SK-N-DZ (cell line): ENCODE measurements around the gene ASAH2. TPM values are rescaled to one million over a fixed set of nuclear protein-coding genes. Genes with fewer than 3 reads are reported as not detected.
A peak's percentile ranks its signal among the peaks of the same experiment; 100 is the strongest.
"Not testable (repeated sequence)": the region's sequence is repeated elsewhere in the genome, so short reads cannot be mapped to it uniquely, and the experiment has no call there.

ENCODE experiments used
- DNase-seq: peaks from one replicate; pipeline ENCODE4 v3.0.0-alpha.2; 2015; ENCODE audit warnings: low spot score
- polyA plus RNA-seq, 2 experiments: library from polyadenylated mRNA; depleted of rRNA; stranded (reverse); fragments of >200 nt; gene quantifications; 2 replicates each; pipeline ENCODE4 v1.2.3, GENCODE V29; 2014

ASAH2 gene
- polyA plus RNA-seq (2014; cell fraction: cytosol; rRNA removed) = 0.42 and 0.97 TPM in 2 replicates
- 0.51 and 0.73 TPM in 2 replicates for polyA plus RNA-seq (2014; cell fraction: nucleus; rRNA removed)

DNA sequence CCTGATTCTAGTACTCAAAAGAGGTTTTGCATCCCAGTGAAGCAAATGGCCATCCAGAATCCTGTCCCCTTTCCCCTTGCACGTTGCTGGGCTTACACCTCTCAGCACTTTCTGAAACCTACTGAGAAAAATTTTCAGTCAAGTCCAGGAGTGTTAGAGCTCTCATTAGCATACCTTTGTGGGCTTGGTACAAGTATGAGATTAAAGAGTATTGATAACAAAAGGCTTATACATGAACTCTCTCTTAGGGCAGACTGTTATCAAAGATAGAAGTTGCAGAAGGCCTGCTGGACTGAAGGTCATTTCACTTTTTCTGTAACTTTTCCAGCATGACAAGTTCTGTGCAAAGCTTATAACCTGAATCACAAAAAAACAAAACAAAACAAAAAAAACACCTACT is at the start of gene ASAH2:
TSS of gene ASAH2 (minus strand) at position 123 of the 400 bp plus-strand sequence. CDS start 2,906 bp downstream, outside the sequence.
- no peak for DNase-seq

DNA sequence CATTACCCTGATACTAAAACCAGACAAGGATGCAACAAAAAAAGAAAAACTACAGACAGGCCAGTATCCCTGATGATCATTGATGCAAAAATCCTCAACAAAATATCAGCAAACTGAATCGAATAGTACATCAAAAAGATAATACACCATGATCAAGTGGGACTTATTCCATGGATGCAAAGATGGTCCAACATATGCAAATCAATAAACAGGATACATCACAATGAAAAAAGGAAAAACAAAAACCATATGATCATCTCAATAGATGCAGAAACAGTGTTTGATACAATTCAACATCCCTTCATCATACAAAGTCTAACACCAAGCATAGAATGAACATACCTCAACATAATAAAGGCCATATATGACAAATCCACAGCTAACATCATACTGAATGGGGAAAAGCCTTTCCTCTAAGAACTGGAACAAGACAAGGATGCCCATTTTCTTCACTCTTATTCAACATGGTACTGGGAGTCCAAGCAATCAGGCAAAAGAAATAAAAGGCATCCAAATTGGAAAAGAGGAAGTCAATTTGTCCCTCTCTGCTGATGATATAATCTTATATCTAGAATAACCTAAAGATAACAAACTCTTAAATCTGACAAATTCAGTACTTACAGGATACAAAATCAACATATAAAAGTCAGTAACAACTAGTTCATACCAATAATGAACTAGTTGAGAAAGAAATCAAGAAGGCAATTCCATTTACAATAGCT is 48.8 kb upstream of the ASAH2 start:
- DNase-seq = no peak

DNA sequence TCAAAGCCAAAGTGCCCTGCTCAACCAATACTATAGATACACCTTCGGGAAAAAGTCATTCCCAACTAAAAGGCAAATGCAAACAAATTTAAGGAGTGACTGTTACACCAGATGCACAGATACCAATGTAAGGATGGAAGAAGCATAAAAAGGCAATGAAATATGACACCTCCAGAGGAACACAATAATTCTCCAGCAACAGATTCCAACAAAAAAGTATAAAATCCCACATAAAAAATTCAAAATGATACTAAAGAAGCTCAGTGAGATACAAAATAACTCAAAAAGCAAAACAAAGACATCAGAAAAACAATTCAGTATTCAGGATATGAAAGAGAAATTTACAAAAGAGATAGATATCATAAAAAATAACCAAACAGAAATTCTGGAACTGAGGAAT is 44.1 kb upstream of the ASAH2 start:
- no peak for DNase-seq

DNA sequence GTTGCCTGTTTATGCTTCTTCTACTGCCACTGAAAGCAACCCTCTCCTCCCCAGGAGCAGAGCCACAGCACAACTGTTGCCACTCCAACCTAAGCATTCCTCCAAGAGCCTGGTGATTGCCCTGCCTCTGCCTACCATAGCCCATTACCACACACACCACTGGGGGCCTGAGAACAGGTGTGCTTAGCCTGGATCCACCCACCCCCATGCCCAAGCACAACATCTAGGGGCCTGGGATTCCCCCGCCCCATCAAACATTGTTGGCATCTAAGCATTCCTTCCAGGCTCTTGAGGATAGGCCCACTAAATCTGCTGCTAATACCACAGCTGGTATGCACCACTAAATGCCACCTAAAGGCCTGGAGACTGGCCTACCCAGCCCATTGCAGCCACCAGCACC is 43.3 kb upstream of the ASAH2 start:
- no peak for DNase-seq

DNA sequence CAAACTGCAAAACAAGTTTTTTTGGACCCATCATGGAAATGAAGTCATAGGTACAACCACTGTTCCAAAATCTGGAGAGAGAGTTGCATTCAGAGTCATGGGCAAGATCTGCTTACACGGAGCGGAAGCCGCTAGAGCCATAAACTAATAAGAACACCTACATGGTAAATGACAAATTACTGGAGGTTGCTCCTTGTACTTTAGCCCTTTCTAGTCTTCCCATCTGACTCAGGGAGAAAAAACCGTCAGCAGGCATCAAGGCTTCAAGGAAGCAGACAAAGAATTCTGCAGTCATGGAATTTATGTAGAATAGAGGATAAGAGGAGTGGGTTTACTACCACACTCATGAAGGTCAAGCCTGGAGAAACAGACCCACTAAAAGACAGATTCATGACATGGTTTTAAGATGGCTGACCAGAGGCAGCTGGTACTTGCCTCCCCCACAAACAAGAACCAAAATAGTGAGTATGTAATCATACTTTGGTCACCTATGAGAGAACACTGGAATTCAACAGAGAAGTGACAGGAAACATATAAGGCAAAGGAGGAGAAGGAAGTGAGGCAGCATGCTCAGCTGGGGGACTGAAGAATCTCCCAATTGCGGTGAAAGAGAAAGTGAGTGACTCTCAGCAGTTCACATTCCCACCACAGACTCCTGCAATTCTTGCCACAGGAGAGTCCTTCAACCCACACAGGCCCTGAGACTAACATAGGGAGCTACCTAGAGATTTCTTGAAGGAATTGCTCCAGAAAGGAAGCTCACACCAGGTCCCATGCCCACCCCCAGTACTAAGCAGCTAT is 42.4 kb upstream of the ASAH2 start:
- no peak for DNase-seq

DNA sequence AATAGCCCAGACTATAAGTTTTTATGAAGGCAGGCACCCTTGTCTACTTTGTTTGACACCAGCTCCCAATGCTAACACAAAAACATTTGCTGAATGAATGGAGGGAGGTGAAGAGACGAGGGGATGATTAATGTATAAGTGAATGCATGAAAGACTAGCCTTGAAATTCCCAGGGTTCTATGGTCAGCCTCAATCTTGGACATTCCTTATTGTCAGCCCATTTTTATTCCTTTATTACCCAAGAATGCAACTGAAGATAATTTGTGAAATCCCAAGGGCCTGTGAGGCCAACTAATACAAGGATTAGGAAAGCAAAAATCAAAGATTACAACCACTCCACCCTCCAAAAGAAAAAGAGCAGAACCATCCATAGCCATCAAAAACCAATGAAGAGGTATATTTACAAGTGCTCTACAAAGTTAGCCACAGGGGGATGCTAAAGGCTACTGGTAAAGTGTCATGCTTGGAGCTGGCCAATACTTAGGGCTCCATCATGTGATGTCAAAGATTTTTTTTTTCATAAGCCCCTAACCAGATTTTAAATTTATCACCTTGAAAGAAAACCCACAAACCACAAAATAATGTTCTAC is 40.0 kb upstream of the ASAH2 start:
- DNase-seq = no peak

DNA sequence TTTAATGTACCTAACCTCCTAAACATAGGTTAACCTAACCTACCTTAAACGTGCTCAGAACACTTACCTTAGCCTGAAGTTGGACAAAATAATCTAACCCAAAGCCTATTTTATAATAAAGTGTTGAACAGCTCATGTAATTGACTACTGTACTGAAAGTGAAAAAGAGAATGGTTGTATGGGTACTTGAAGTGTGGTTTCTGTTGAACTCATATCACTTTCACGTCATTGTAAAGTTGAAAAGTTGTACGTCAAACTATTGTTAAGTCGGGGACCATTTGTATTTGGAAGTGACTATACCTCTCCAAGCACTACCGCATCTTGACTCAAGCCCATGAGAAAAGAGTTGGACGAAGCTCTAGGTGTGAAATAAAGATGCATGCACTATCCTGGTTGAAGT is 37.9 kb upstream of the ASAH2 start:
- no peak for DNase-seq

DNA sequence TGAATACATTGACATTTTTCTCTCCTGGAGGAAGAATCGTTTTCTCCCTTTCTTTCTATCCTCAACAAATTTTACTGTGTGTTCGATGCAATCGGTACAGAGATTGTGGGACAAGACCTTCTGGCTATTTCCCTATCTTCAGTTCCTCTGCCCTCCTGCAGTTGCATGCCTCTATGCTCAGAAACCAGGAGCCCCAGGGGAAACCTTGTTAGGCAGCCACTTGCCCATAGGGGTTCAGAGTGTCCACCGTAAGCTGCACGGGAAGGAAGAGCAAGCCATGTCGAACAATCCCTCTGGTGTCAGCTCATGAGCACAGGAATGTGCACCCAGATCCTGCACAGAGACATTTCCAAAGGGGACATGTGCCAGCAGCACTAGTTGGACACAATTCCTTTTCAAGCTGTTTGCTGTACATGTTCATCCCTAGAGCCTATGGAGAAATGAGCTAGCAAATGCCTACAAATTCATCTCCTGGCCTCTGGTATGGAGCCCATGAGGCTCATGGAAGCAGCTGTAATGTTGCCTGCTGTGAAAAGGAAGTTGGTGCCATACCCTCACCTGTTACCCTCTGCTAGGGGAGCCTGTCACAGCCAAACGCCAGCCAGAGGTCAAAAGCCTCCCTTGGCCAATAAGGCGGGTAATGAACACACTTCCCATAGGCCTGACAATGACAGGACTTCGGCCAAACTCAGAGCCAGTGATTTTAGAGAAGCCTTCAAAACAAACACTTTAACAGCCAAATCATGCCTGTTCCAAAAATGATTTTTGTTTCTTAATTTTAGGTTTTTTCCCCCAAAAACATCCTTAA is 35.9 kb upstream of the ASAH2 start:
- DNase-seq = no peak

DNA sequence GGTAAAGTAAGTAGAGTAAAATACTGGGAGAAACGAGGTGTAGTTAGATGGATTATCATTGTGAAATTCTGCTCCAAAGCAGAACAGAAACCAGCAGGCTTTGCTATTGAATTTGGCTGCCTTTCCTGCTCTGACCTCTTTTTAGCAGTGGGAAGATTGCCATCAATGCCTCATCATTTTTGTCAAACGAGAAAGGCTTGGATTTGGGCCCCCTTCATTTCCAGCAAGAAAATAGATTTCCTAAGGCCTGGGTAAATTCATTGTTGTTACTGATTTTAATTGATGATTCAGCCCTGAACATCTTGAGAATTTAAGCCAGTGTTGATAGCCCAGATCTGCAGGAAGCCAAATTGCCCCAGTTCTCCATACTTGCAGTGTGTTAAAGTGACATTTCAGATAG is 35.2 kb upstream of the ASAH2 start:
- no peak for DNase-seq

DNA sequence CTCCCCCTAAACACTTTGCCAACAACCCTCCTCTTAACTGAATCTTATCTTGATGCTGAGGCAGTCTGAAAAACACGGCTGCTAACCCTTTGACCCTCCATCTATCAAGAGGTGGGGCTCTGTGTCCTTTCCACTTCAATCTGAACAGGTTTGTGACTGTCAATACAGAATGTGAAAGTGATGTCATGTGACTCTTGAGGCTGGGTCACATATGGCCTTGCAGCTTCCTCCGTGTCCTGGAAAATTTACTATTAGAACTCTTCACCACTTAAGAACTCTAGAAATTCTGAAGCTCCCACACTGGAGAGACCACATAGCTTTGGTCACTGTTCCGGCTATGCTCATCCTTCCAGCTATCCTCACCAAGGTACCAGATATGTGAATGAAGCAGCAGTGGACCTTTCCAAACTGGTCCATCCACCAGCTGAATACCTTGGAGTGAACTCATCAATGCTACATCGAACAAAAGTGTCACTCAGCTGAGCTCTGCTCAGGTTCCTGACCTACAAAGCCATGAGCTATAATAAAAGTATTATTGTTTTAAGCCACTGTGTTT is 30.7 kb upstream of the ASAH2 start:
- no peak for DNase-seq

DNA sequence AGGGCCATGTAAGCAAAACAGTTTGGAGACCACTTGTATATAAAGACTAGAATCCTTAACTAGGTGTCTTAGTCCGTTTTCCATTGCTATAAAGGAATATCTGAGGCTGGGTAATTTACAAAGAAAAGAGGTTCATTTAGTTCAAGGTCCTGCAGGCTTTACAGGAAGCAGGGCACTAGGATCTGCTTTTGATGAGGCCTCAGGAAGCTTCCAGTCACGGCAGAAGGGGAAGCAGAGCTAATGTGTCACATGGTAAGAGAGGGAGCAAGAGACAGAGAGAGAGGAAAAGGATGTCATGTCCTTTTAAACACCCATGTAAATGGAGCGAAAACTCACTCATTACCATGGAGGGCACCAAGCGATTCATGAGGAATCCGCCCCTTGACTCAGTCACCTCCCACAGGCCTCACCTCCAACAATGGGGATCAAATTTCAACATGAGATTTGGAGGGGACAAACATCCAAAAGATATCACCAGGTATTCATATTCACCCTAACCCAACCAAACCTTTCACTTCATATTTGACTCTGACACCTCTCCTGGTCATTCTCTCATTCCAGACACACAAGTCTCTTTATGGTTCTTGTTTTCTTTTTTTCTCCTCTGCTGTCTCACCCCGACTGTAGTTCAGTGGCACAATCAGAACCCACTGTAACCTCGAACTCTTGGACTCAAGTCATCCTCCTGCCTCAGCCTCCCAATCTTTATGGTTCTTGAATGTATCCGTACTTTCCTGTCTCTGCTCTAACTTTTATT is 30.1 kb upstream of the ASAH2 start:
- DNase-seq = no peak

DNA sequence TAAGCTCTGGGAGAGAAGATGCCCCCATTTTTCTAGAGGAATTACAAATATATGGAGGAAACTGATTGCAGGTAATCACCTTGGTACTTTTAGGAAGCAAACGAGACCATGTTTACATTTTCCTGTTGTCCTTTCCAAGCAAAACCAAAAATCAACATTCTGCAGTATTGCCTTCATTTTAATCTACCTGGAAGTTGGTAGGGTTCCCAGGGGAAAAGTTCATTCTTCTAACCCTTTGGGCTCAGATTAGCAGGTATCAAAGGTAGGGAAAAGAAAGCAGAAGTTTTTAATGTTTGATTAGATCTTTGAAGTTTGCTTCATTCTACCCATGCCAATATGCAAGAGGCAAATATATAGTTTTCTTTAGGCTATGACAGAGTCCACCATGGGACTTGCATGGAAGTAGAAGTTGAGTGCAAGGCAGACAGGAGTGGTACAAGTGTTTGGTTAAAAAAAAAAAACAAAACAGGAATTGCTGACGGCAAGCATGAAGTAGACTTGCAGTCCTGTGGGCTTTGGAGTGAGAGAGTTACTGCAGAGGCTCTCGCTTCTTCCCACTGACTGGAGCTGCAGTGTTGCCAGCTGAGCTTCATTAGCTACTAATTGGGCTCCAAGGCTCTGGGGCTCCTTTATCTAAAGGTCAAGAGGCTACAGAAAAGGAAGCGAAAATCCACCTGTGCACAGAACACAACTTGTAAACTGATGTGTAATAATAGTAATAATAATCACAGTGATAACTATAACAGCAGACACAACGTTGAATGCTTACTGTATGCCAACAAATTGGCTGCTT is 28.9 kb upstream of the ASAH2 start:
- DNase-seq = no peak

DNA sequence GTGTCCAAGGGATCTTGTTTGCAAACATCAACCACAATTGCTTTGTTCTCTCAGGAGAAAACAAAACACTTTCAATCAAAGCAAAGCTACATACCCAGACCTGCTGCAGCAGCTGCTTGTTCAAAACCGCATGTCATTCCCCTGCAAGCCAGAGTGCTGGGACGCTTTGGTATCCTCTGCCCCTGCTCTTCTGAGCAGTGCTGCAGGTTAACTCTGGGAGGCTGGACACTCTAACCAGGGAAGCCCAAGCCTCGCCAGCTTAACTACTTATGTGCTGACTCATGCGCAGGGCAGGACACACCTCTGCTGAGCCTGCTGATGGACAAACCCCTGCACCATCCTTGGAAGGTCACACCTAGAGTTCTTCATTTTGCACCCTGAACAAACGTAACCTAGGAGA is 28.2 kb upstream of the ASAH2 start:
- no peak for DNase-seq

DNA sequence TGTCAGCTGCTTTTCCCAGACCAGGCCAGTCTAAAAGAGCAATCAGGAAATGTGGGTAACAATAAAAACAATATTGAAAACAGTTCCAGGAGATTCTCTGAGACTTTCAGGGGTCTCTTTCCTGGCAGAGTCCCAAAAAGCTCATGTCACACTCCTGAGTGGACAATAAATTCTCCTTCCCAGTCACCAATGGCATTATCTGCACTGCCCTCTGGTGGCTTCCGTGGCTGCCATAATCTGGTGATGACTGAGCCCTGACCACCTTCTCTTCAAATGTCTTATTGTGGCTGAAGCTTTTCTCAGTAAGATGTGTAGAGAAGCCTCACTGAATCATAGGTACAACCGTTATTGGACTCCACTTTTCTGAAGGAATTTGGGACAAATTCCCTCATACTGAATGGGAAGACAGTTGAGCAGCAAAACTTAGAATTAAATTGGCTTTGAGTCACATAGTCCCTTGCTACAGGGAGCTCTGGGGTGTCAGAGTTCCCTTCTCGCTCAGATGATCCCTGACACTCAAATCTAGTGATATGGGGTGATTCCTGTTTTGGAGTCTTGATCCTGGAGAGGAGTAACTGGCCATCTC is 24.4 kb upstream of the ASAH2 start:
- DNase-seq = peak; percentile 17

DNA sequence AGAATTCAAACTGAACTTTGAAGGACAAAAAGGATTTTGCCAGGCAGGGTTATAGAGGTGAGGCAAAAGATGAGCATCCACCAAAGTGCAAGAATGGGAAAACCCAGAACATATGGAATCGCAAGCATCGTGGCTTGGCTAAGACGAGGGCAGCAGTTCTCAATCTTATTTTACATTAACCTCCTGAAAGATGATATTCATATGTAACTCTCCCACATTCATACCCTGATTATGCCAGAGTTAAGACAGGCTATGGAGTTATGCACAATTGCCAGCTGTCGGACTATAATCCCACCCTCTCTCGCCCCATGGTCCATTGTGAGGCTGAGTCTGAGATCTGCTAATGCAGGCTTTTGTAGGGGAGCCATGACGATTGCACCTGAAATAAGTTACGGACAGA is 21.2 kb upstream of the ASAH2 start:
- no peak for DNase-seq

DNA sequence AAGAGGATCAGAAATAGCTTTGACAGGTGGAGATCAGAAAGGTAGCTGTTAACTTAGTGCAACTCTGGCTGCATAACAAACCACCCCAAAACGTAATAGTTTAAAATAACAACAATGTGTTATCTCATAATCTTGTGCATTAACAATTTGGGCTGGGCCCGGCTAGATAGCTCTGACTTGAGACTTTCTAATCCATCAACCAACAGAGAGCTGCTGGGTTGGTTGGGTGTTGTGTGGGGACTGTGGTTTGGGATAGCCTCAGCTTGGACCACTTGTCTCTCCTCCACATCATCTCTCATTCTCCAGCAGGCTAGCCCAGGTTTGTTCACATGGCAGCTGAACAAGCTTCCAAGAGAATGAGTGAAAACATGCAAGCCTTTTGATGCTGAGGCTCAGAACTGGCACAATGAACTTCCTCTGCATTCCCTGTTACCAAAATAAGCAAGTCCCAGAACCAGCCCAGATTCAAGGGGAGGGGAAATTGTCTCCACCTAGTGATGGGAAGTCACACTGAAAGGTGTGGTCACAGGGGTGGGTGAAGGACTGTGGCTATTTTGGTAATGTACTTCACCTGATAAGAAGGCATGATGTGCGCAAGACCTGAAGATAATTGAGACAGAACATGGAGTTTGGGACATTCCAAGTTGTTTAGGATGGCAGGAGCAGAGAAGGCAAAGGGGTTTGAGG is 20.4 kb upstream of the ASAH2 start:
- DNase-seq = no peak

DNA sequence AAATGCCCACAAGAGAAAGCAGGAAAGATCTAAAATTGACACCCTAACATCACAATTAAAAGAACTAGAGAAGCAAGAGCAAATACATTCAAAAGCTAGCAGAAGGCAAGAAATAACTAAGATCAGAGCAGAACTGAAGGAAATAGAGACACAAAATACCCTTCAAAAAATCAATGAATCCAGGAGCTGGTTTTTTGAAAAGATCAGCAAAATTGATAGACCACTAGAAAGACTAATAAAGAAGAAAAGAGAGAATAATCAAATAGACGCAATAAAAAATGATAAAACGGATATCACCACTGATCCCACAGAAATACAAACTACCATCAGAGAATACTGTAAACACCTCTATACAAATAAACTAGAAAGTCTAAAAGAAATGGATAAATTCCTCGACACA is 16.6 kb upstream of the ASAH2 start:
- DNase-seq = not testable (repeated sequence)

DNA sequence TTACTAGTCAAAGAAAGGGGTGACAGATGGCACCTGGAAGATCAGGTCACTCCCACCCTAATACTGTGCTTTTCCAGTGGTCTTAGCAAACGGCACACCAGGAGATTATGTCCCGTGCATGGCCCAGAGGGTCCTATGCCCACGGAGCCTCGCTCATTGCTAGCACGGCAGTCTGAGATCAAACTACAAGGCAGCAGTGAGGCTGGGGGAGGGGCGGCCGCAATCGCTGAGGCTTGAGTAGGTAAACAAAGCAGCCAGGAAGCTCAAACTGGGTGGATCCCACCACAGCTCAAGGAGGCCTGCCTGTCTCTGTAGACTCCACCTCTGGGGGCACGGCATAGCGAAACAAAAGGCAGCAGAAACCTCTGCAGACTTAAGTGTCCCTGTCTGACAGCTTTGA is 11.3 kb upstream of the ASAH2 start:
- DNase-seq = not testable (repeated sequence)

DNA sequence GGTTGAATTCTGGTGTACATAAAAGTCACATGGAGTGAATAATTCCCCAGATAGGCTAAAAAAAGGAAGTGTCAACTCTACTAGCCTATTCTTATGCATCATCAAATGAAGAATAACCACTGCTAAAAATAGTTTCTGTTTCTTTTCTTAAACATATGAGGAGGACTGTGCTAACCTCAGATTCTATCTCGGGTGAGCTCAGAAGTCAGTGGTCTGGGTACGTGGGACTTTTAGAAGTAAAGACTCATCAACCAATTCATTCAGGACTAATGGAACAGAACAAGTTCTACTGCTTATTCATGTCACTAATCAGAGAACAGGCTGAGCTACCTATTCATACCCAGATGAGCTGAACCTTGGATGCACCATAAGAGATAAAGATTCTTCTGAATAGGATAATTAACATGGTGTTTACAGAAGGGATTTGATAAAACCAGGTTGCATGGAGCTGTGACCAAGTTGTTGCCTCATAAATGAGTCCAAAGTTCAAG is 9.5 kb upstream of the ASAH2 start:
- DNase-seq = no peak
